Loucy (cell line): ENCODE measurements around the gene LUC7L3.

ENCODE experiments used
- H2AFZ ChIP-seq: fragments of 200-600 bp; sonication (generic); 2 replicates; pipeline ENCODE4 v1.6.0; 2016; ENCODE audit warnings: antibody characterized with exemption, mild to moderate bottlenecking, low read length, moderate library complexity
- H3F3A ChIP-seq: fragments of 200-600 bp; 2 replicates; pipeline ENCODE4 v1.6.0; 2016; ENCODE audit warnings: antibody characterized with exemption, low read depth, mild to moderate bottlenecking
- H3K27me3 ChIP-seq: fragments of 200-600 bp; sonication (generic); 2 replicates; pipeline ENCODE4 v1.6.1; 2014; ENCODE audit warnings: low read length, mild to moderate bottlenecking; ENCODE audit not compliant: insufficient read depth, poor library complexity, severe bottlenecking
- H3K36me3 ChIP-seq: fragments of 200-600 bp; sonication (generic); 2 replicates; pipeline ENCODE4 v1.6.1; 2016; ENCODE audit warnings: low read length; ENCODE audit not compliant: insufficient read depth
- H3K4me1 ChIP-seq: fragments of 200-600 bp; sonication (generic); 2 replicates; pipeline ENCODE4 v1.5.1; 2014; ENCODE audit warnings: low read length, mild to moderate bottlenecking; ENCODE audit not compliant: insufficient read depth, poor library complexity, severe bottlenecking
- H3K4me2 ChIP-seq: fragments of 200-600 bp; sonication (generic); 2 replicates; pipeline ENCODE4 v1.6.0; 2014; ENCODE audit warnings: antibody characterized with exemption, low read length, low read depth, mild to moderate bottlenecking; ENCODE audit not compliant: poor library complexity, severe bottlenecking
- H3K4me3 ChIP-seq: fragments of 200-600 bp; sonication (generic); 2 replicates; pipeline ENCODE4 v1.5.1; 2014; ENCODE audit warnings: low read length, mild to moderate bottlenecking, mixed read lengths; ENCODE audit not compliant: poor library complexity, severe bottlenecking
- H3K79me2 ChIP-seq: fragments of 200-600 bp; sonication (generic); 2 replicates; pipeline ENCODE4 v1.6.1; 2014; ENCODE audit warnings: low read length; ENCODE audit not compliant: insufficient read depth
- H3K9ac ChIP-seq: fragments of 200-600 bp; sonication (generic); 2 replicates; pipeline ENCODE4 v1.6.0; 2014; ENCODE audit warnings: mild to moderate bottlenecking, low read depth, low read length, moderate library complexity; ENCODE audit not compliant: poor library complexity, severe bottlenecking
- H3K9me2 ChIP-seq: fragments of 200-600 bp; sonication (generic); replicated peaks from 2 replicates; pipeline ENCODE4 v1.6.1; 2016; ENCODE audit warnings: low read depth, low read length, mixed read lengths
- H3K9me3 ChIP-seq: fragments of 200-600 bp; sonication (generic); 2 replicates; pipeline ENCODE4 v1.6.1; 2014; ENCODE audit warnings: mild to moderate bottlenecking, antibody characterized with exemption, low read length, low read depth; ENCODE audit not compliant: insufficient read depth
- H4K20me1 ChIP-seq: fragments of 200-600 bp; sonication (generic); 2 replicates; pipeline ENCODE4 v1.6.0; 2014; ENCODE audit warnings: antibody characterized with exemption, low read length, mild to moderate bottlenecking; ENCODE audit not compliant: insufficient read depth, poor library complexity, severe bottlenecking
- EZH2phosphoT487 ChIP-seq: fragments of 200-600 bp; IDR thresholded peaks from 2 replicates; pipeline ENCODE4 v1.6.1; 2018; ENCODE audit warnings: antibody characterized with exemption, mild to moderate bottlenecking, moderate library complexity, borderline replicate concordance
- TF ChIP-seq, protein P1 (sequence below): fragments of 200-600 bp; sonication (generic); conservative IDR thresholded peaks from 2 replicates; pipeline ENCODE4 v1.5.1; 2014; ENCODE audit warnings: mild to moderate bottlenecking, antibody characterized with exemption, low read length

The LUC7L3 gene

DNA sequence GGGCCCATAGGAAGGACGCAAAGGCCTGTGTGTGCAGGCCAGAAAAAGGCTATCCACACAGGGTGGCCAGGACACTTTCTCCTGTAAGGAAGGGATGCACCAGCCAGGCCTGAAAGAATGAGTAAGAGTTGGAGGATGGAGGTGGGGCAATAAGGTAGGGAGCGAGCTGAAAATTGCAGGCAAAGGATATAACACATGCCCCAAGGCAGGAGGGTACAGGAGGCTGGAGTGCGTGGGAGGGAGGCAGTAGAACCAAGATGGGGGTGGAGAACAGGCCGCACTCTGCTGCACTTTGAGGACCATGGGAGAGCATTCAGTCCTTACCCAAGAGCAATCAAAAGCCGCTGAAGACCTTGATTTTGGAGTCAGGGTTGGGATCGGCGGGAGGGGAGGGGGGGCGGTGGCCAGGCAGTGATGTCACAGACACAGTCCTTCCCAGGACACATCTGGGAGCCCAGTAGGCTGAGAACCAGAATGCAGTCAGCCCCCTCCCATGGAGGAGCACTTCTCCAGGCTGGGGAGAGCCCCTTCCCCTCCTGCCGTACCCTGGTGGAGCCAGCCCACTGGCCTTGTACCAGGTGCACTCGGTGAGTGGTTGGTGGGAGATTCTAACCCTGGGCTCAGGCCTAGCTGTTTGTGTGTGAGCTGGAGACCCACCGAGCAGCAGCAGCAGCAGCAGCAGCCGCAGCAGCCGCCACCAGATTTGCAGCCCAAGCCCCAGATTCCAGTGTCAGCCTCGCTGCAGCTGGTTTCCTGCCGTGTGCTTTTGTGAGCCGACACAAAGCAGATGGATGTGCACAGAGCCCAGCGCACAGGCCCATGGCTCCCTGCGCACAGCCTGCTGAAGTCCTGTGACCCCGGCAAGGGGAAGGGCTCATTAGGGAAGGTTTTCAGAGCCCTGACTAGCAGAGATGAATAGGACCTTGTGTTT is 29.2 kb upstream of the LUC7L3 start:
- Histone ChIP-seq H3K9me3 (no peaks in the 10 kb centered on the region), H4K20me1 (no peaks in the 10 kb centered on the region), H2AFZ (no peak overlapping the region), H3K27me3 (no peaks in the 10 kb centered on the region), H3K9me2 (no peaks in the 10 kb centered on the region), H3K36me3 (peaks cover 15% of the 10 kb centered on the region; the same call in 1 of the 2 replicates), H3K9ac (no peak overlapping the region), H3K4me2 (no peak overlapping the region), H3K4me1 (peaks cover 4% of the 10 kb centered on the region), H3K79me2 (no peaks in the 10 kb centered on the region), H3F3A (no peaks in the 10 kb centered on the region), H3K4me3 (no peak overlapping the region)
- TF ChIP-seq EZH2phosphoT487: no peak
- TF ChIP-seq, protein P1, sequence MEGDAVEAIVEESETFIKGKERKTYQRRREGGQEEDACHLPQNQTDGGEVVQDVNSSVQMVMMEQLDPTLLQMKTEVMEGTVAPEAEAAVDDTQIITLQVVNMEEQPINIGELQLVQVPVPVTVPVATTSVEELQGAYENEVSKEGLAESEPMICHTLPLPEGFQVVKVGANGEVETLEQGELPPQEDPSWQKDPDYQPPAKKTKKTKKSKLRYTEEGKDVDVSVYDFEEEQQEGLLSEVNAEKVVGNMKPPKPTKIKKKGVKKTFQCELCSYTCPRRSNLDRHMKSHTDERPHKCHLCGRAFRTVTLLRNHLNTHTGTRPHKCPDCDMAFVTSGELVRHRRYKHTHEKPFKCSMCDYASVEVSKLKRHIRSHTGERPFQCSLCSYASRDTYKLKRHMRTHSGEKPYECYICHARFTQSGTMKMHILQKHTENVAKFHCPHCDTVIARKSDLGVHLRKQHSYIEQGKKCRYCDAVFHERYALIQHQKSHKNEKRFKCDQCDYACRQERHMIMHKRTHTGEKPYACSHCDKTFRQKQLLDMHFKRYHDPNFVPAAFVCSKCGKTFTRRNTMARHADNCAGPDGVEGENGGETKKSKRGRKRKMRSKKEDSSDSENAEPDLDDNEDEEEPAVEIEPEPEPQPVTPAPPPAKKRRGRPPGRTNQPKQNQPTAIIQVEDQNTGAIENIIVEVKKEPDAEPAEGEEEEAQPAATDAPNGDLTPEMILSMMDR: no peak

DNA sequence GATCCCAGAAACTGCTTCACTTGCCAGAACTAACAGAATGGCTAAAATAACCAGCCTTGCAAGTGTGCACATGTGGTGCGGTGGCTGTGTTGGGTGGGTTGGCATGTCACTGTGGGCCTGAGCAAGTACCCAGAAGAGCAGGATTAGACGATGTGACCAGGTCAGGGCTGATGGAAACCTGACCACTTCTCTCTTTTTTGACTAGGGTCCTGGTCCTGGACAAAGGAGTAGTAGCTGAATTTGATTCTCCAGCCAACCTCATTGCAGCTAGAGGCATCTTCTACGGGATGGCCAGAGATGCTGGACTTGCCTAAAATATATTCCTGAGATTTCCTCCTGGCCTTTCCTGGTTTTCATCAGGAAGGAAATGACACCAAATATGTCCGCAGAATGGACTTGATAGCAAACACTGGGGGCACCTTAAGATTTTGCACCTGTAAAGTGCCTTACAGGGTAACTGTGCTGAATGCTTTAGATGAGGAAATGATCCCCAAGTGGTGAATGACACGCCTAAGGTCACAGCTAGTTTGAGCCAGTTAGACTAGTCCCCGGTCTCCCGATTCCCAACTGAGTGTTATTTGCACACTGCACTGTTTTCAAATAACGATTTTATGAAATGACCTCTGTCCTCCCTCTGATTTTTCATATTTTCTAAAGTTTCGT is 28.4 kb upstream of the LUC7L3 start:
- no peak overlapping the region for H3K4me3 ChIP-seq
- H4K20me1 ChIP-seq: no peaks in the 10 kb centered on the region
- H2AFZ ChIP-seq: no peak overlapping the region
- no peaks in the 10 kb centered on the region for H3K9me3 ChIP-seq
- H3K27me3 ChIP-seq: no peaks in the 10 kb centered on the region
- peaks cover 4% of the 10 kb centered on the region for H3K4me1 ChIP-seq
- peaks cover 23% of the 10 kb centered on the region; the same call in 1 of the 2 replicates for H3K36me3 ChIP-seq
- H3F3A ChIP-seq: no peaks in the 10 kb centered on the region
- H3K79me2 ChIP-seq: no peaks in the 10 kb centered on the region
- no peaks in the 10 kb centered on the region for H3K9me2 ChIP-seq
- no peak overlapping the region for H3K9ac ChIP-seq
- TF ChIP-seq, protein P1: no peak
- no peak for TF ChIP-seq EZH2phosphoT487
- no peak overlapping the region for H3K4me2 ChIP-seq

DNA sequence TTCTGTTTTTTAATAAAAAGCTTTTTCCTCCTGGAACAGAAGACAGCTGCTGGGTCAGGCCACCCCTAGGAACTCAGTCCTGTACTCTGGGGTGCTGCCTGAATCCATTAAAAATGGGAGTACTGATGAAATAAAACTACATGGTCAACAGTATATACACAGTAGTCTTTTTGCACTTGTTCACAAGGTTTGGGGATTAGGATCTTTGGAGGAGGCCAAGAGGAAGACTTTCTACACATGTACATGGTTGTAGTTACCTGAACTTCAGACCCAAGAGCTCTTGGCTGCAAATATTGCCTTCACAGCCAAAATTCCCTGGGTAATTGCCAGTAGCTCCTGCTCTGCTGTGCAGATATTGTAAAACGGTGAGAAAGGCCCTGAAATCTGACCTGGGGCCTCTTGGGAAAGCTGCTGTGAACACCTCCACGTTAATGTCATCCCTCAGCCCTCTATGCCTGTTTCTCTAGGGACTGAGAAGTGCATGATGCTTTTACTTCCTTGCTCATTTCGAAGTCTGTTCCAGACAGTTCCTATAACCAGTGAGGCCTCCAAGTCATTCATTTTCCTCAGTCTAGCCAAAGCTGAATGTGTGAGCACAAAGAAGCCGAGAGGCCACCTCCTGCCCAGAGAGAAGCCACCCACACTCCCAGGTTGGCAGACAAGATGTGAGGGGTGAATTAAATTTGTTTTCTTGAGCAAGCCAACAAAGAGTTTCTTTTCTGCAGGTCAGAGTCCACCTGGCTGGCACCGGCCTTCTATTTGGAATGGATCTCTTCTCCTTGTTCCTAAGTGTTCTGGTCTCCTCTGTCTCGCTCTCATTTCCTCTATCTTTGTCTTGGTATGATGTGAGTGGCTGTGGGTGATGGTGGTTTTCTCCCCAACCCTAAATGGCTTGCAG is 27.6 kb upstream of the LUC7L3 start:
- Histone ChIP-seq H3F3A (no peaks in the 10 kb centered on the region), H3K4me1 (peaks cover 4% of the 10 kb centered on the region), H3K79me2 (no peaks in the 10 kb centered on the region), H3K27me3 (no peaks in the 10 kb centered on the region), H3K4me2 (no peak overlapping the region), H3K4me3 (no peak overlapping the region), H3K9me2 (no peaks in the 10 kb centered on the region), H4K20me1 (no peaks in the 10 kb centered on the region), H3K36me3 (peaks cover 31% of the 10 kb centered on the region; the same call in 1 of the 2 replicates), H3K9ac (no peak overlapping the region), H3K9me3 (no peaks in the 10 kb centered on the region), H2AFZ (no peak overlapping the region)
- TF ChIP-seq, protein P1: no peak
- no peak for TF ChIP-seq EZH2phosphoT487
